ENCODE data around the gene KAZN. TPM values are rescaled to one million over a fixed set of nuclear protein-coding genes. Genes with fewer than 3 reads are reported as not detected.
A peak's percentile ranks its signal among the peaks of the same experiment; 100 is the strongest.

The KAZN gene
- total RNA-seq, 1 donor from 2014 or later, result 7.9 TPM

DNA sequence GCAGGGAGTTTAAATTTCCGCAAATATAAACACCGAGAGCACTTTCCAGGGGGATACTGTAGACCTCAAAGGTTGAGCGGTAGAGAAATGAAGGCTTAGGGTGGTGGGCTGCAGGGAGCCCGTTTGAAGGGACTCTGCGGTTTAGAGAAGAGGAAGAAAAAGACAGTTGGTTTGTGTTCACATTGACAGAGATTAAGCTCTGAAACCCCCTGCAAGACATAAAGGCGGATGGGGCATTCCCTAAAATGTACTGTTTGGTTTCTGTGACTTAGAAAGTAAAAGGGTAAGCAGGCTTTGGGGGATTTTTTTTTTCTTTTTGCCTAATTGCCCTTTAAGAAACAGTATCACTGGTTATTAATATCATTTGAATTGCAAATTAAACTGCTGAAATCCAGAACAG lies 1.3 kb downstream of the KAZN start:
- Mint-ChIP-seq H3K27ac (ENCODE audit: unreplicated experiment) (peak overlapping the region; percentile 5), H3K36me3 (ENCODE audit: unreplicated experiment) (no peaks in the 10 kb centered on the region), H3K27me3 (ENCODE audit: unreplicated experiment) (peaks cover 3% of the 10 kb centered on the region), H3K9me3 (ENCODE audit: unreplicated experiment) (peaks cover 5% of the 10 kb centered on the region), H3K4me1 (ENCODE audit: low read depth, unreplicated experiment) (peaks cover 32% of the 10 kb centered on the region), H3K4me3 (ENCODE audit: unreplicated experiment) (peak overlapping the region; percentile 88)
- no peak for DNase-seq
- TF ChIP-seq, protein P1, sequence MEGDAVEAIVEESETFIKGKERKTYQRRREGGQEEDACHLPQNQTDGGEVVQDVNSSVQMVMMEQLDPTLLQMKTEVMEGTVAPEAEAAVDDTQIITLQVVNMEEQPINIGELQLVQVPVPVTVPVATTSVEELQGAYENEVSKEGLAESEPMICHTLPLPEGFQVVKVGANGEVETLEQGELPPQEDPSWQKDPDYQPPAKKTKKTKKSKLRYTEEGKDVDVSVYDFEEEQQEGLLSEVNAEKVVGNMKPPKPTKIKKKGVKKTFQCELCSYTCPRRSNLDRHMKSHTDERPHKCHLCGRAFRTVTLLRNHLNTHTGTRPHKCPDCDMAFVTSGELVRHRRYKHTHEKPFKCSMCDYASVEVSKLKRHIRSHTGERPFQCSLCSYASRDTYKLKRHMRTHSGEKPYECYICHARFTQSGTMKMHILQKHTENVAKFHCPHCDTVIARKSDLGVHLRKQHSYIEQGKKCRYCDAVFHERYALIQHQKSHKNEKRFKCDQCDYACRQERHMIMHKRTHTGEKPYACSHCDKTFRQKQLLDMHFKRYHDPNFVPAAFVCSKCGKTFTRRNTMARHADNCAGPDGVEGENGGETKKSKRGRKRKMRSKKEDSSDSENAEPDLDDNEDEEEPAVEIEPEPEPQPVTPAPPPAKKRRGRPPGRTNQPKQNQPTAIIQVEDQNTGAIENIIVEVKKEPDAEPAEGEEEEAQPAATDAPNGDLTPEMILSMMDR (IDR thresholded peaks at IDR 0.05; ENCODE audit: partially characterized antibody, unreplicated experiment), result no peak

DNA sequence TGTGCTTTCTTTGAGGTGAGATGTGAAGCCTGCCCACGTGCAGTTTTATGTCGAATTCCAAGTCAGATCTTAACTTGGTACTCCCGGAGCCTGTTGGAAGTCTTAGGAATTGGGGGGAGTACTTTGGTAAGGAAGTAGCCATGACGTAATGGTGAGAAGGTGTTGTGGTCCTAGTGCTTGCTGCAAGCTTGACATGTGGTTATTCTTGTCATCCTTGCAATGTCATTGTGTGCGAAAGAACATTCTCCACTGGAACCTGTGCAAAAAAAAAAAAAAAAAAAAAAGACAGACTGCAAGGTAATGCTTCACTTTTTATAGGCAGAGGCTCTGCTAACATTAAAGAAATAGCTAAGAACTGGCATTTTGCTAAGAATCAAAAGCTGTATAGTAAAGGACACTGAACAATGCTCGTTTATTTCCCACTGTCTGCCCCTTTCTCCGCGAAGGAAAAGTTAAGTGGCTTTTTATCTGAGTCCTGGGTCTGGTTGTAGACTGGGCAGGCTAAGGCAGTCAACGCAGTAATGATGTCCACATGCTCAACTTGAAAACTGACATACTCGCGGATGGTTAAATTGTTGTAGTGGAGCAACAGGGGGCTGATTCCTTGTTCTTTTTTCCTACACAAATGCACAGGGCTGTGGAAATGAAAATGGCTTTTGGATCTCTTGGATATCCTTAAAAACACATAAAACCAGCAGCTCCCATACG lies 2.1 kb downstream of the KAZN start:
- TF ChIP-seq, protein P1 (IDR thresholded peaks at IDR 0.05; ENCODE audit: partially characterized antibody, unreplicated experiment), result no peak
- peaks cover 5% of the 10 kb centered on the region for H3K9me3 Mint-ChIP-seq (ENCODE audit: unreplicated experiment)
- peak overlapping the region; percentile 88 for H3K4me3 Mint-ChIP-seq (ENCODE audit: unreplicated experiment)
- H3K36me3 Mint-ChIP-seq (ENCODE audit: unreplicated experiment), result no peaks in the 10 kb centered on the region
- H3K27me3 Mint-ChIP-seq (ENCODE audit: unreplicated experiment), result peaks cover 3% of the 10 kb centered on the region
- no peak overlapping the region for H3K27ac Mint-ChIP-seq (ENCODE audit: unreplicated experiment)
- no peak for DNase-seq
- peaks cover 33% of the 10 kb centered on the region for H3K4me1 Mint-ChIP-seq (ENCODE audit: low read depth, unreplicated experiment)

DNA sequence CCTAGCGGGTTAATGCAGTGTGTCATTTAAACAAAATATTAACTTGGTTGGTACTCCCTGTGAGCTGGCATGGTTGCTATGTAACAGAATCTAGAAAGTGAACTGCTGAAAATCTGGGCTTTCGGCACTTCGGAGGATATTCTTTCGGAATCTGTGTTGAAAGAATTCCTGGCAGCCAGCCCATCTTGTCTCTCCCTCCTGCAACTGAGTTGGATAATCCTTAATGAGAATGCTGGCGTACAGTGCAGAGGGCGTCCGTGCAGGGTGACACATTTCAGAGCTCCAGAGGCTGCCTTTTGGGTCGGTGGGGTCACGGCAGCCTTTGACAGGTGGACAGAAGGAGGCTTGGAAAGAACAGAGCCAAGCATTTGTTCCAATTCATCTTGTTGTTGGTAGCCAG lies 3.7 kb downstream of the KAZN start:
- H3K4me1 Mint-ChIP-seq (ENCODE audit: low read depth, unreplicated experiment), result peaks cover 33% of the 10 kb centered on the region
- TF ChIP-seq, protein P1 (IDR thresholded peaks at IDR 0.05; ENCODE audit: partially characterized antibody, unreplicated experiment), result no peak
- no peaks in the 10 kb centered on the region for H3K36me3 Mint-ChIP-seq (ENCODE audit: unreplicated experiment)
- no peak for DNase-seq
- peaks cover 3% of the 10 kb centered on the region for H3K27me3 Mint-ChIP-seq (ENCODE audit: unreplicated experiment)
- H3K9me3 Mint-ChIP-seq (ENCODE audit: unreplicated experiment), result peaks cover 5% of the 10 kb centered on the region
- H3K4me3 Mint-ChIP-seq (ENCODE audit: unreplicated experiment), result peak overlapping the region; percentile 39
- no peak overlapping the region for H3K27ac Mint-ChIP-seq (ENCODE audit: unreplicated experiment)

DNA sequence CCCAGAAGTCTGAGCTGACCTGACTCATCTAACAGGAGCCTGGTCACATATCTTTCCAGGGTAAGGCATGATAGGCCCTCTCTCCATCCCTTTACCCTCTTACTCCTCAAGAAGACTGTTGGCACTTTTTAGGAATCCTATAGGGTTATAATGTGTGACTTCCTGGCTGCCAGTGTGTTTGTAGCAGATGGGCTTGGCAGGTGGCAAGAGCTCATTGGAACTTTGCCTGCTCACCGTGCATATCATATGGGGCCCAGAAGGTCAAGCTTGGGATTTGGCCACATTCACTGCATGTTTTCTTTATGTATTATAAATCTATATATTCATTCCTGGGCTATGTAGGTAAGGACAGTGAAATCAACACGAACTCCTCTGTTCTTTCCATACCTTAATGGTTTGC lies 5.2 kb downstream of the KAZN start:
- H3K4me1 Mint-ChIP-seq (ENCODE audit: low read depth, unreplicated experiment), result peaks cover 33% of the 10 kb centered on the region
- no peak for DNase-seq

DNA sequence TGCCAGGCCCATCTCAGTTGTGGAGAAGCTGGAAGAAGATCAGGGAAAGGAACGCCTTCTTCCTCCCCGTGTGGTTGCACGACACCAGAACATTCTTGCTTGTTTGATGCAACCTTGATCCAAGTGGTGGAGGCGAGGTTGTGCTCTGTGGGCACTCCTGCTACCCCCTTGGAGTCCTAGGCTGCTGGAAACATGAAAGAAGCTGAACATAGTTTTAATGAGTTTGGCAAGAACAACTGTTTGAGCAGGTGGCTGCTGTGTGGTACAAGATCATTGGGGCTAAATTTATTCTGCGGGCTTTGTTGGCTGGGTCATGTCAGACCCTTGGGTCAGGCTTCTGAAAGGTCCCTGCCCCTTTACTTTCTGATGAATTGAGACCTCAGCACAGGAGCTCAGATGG lies 5.9 kb downstream of the KAZN start:
- Mint-ChIP-seq H3K27me3 (ENCODE audit: unreplicated experiment) (peaks cover 6% of the 10 kb centered on the region), H3K36me3 (ENCODE audit: unreplicated experiment) (no peaks in the 10 kb centered on the region), H3K4me3 (ENCODE audit: unreplicated experiment) (no peak overlapping the region), H3K9me3 (ENCODE audit: unreplicated experiment) (peaks cover 2% of the 10 kb centered on the region), H3K4me1 (ENCODE audit: low read depth, unreplicated experiment) (peaks cover 33% of the 10 kb centered on the region), H3K27ac (ENCODE audit: unreplicated experiment) (no peak overlapping the region)
- no peak for DNase-seq
- TF ChIP-seq, protein P1 (IDR thresholded peaks at IDR 0.05; ENCODE audit: partially characterized antibody, unreplicated experiment), result no peak

More for the DNA sequence above, 5.2 kb downstream of the KAZN start:
- H3K27me3 Mint-ChIP-seq (ENCODE audit: unreplicated experiment), result peaks cover 6% of the 10 kb centered on the region
- no peak overlapping the region for H3K27ac Mint-ChIP-seq (ENCODE audit: unreplicated experiment)
- H3K4me3 Mint-ChIP-seq (ENCODE audit: unreplicated experiment), result no peak overlapping the region
- H3K9me3 Mint-ChIP-seq (ENCODE audit: unreplicated experiment), result peaks cover 2% of the 10 kb centered on the region
- TF ChIP-seq, protein P1 (IDR thresholded peaks at IDR 0.05; ENCODE audit: partially characterized antibody, unreplicated experiment), result no peak
- no peaks in the 10 kb centered on the region for H3K36me3 Mint-ChIP-seq (ENCODE audit: unreplicated experiment)
